ENCODE data around the gene HOOK1. TPM values are rescaled to one million over a fixed set of nuclear protein-coding genes. Genes with fewer than 3 reads are reported as not detected.

HOOK1 gene
- polyA plus RNA-seq (2013, experiment 1 of 2; ENCODE audit: insufficient read length), result not detected
- 0.22 TPM for polyA plus RNA-seq (2013, experiment 2 of 2; ENCODE audit: insufficient read length)

- DNase-seq, result no peak
These were observed at the start of gene HOOK1 for GRCh38 chr1:59814901-59815825. TSS of gene HOOK1 (plus strand) at chr1:59814949. CDS start at chr1:59815118, 169 bp downstream.

GRCh38 chr1:59765011-59765730, 49.6 kb upstream of the HOOK1 start:
- DNase-seq, result no peak

GRCh38 chr1:59766227-59766855, 48.4 kb upstream of the HOOK1 start:
- peak; percentile 39 for DNase-seq

GRCh38 chr1:59767119-59767518, 47.6 kb upstream of the HOOK1 start:
- DNase-seq, result peak; percentile 12

- no peak for DNase-seq
These were observed 45.7 kb upstream of the HOOK1 start for GRCh38 chr1:59768792-59769735.

GRCh38 chr1:59769736-59770095, 45.0 kb upstream of the HOOK1 start:
- no peak for DNase-seq

- no peak for DNase-seq
These were observed 43.4 kb upstream of the HOOK1 start for GRCh38 chr1:59771361-59771760.

GRCh38 chr1:59775480-59775879, 39.3 kb upstream of the HOOK1 start:
- DNase-seq, result no peak

- peak; percentile 81 for DNase-seq
These were observed 37.5 kb upstream of the HOOK1 start for GRCh38 chr1:59776960-59777852.

GRCh38 chr1:59779949-59780348, 34.8 kb upstream of the HOOK1 start:
- no peak for DNase-seq

- DNase-seq, result no peak
These were observed 25.9 kb upstream of the HOOK1 start for GRCh38 chr1:59788825-59789224.

- no peak for DNase-seq
These were observed 16.1 kb upstream of the HOOK1 start for GRCh38 chr1:59798600-59798999.

GRCh38 chr1:59803458-59804038, 11.2 kb upstream of the HOOK1 start:
- no peak for DNase-seq

GRCh38 chr1:59804301-59804700, 10.4 kb upstream of the HOOK1 start:
- no peak for DNase-seq

- DNase-seq, result no peak
These were observed 9.2 kb upstream of the HOOK1 start for GRCh38 chr1:59805554-59805953.

- no peak for DNase-seq
These were observed 409 bp upstream of the HOOK1 start for GRCh38 chr1:59814180-59814900.

GRCh38 chr1:59815892-59816291, 1.1 kb downstream of the HOOK1 start:
- DNase-seq, result no peak

- no peak for DNase-seq
These were observed 1.6 kb downstream of the HOOK1 start for GRCh38 chr1:59816318-59816878.

Measured in fibroblast of skin of scalp (primary cell).